Stimulated activated CD4-positive, alpha-beta T cell treated with anti-CD3 and anti-CD28 coated beads, Interleukin-4, amount 100 ng/mL, for 1 hour (primary cell): ENCODE data around the gene PIP5K1B.

ENCODE experiments used
- DNase-seq: peaks from one replicate; pipeline ENCODE4 v3.0.0-alpha.2; 2020

The PIP5K1B gene

GRCh38 chr9:68925175-68925574, 220.1 kb downstream of the PIP5K1B start:
- no peak for DNase-seq

GRCh38 chr9:68927165-68927564, 222.1 kb downstream of the PIP5K1B start:
- no peak for DNase-seq

- DNase-seq = no peak
Observed at GRCh38 chr9:68931821-68932220, 226.8 kb downstream of the PIP5K1B start.

- DNase-seq = no peak
Observed at GRCh38 chr9:68932458-68932857, 227.4 kb downstream of the PIP5K1B start.

- DNase-seq = no peak
Observed at GRCh38 chr9:68933434-68934328, 228.6 kb downstream of the PIP5K1B start.

- DNase-seq = no peak
Observed at GRCh38 chr9:68934329-68934644, 229.2 kb downstream of the PIP5K1B start.

GRCh38 chr9:68940573-68940972, 235.5 kb downstream of the PIP5K1B start:
- DNase-seq = no peak

GRCh38 chr9:68941780-68942459, 236.9 kb downstream of the PIP5K1B start:
- no peak for DNase-seq

- DNase-seq = no peak
Observed at GRCh38 chr9:68942790-68943189, 237.8 kb downstream of the PIP5K1B start.

GRCh38 chr9:68947015-68947414, 242.0 kb downstream of the PIP5K1B start:
- no peak for DNase-seq

- no peak for DNase-seq
Observed at GRCh38 chr9:68947842-68948569, 243.0 kb downstream of the PIP5K1B start.

- DNase-seq = peak; percentile 28
Observed at GRCh38 chr9:68949271-68950000, 244.4 kb downstream of the PIP5K1B start.

- no peak for DNase-seq
Observed at GRCh38 chr9:68950188-68950587, 245.1 kb downstream of the PIP5K1B start.

GRCh38 chr9:68950689-68951088, 245.6 kb downstream of the PIP5K1B start:
- no peak for DNase-seq

- no peak for DNase-seq
Observed at GRCh38 chr9:68951879-68952659, 247.0 kb downstream of the PIP5K1B start.

- DNase-seq = no peak
Observed at GRCh38 chr9:68953771-68954170, 248.7 kb downstream of the PIP5K1B start.

GRCh38 chr9:68955330-68955729, 250.3 kb downstream of the PIP5K1B start:
- no peak for DNase-seq

GRCh38 chr9:68957479-68957878, 252.4 kb downstream of the PIP5K1B start:
- DNase-seq = no peak

GRCh38 chr9:68961587-68961986, 256.5 kb downstream of the PIP5K1B start:
- no peak for DNase-seq

- DNase-seq = no peak
Observed at GRCh38 chr9:68963416-68963815, 258.4 kb downstream of the PIP5K1B start.

GRCh38 chr9:68964102-68964541, 259.1 kb downstream of the PIP5K1B start:
- no peak for DNase-seq

- no peak for DNase-seq
Observed at GRCh38 chr9:68964765-68965164, 259.7 kb downstream of the PIP5K1B start.
